ENCODE data around the gene KLK7.

The KLK7 gene

DNA sequence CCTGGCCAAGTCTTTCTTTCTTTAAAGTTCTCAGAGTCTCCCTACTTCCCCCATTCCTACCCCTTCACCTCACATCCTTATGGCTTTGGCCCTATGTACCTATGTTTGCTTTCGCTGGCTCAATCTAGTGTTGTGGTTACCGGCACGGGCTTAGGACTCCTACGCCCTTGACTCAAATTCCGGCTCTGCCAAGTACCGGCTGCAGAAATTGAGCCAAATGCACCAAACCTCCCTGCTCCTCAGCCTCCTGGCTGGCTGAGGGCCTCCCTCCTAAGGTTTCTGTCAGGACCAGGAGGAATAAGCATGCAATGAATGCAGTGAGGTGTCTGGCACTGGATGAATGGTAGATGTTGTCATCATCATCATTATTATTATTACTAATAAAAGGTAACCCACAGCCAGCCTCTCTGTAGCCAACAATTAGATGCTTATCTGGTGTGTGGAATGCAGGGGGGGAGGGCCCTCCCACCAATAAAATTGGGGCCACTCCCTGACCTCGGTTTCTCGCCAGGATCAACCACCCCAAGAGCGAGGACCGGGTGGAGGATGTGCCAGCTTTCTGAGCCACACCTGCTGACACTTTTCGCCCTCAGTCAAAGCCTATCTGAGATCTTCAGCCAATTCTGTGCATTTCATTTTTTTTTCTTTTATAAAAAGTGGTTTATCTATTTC, 51.6 kb downstream of the KLK7 start:
- TF ChIP-seq, protein P1, sequence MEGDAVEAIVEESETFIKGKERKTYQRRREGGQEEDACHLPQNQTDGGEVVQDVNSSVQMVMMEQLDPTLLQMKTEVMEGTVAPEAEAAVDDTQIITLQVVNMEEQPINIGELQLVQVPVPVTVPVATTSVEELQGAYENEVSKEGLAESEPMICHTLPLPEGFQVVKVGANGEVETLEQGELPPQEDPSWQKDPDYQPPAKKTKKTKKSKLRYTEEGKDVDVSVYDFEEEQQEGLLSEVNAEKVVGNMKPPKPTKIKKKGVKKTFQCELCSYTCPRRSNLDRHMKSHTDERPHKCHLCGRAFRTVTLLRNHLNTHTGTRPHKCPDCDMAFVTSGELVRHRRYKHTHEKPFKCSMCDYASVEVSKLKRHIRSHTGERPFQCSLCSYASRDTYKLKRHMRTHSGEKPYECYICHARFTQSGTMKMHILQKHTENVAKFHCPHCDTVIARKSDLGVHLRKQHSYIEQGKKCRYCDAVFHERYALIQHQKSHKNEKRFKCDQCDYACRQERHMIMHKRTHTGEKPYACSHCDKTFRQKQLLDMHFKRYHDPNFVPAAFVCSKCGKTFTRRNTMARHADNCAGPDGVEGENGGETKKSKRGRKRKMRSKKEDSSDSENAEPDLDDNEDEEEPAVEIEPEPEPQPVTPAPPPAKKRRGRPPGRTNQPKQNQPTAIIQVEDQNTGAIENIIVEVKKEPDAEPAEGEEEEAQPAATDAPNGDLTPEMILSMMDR (IDR thresholded peaks at IDR 0.05), result no peak
- TF ChIP-seq ZFX (IDR thresholded peaks at IDR 0.05; ENCODE audit: borderline replicate concordance), result no peak
- no peak overlapping the region for H3K27ac ChIP-seq

DNA sequence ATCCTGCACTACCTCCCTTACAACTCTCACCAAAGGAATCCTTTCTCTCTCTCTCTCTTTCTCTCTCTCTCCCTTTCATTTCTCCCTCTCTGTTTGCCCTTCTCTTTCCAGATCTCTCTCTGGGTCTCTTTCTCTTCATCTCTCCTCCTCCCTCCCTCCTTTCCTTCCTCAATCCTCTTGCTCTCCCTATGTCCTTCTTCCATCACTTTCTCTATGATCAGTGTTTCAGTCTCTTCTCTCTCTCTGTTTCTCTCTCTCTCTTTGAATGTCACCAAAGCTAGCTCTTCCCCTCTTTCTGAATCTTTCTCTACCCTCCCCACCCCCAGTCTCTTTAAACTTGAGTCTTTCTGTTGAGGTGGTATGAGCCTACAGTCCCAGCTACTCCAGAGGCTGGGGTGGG, 52.7 kb downstream of the KLK7 start:
- no peak overlapping the region for H3K27ac ChIP-seq
- TF ChIP-seq, protein P1 (IDR thresholded peaks at IDR 0.05), result no peak
- TF ChIP-seq ZFX (IDR thresholded peaks at IDR 0.05; ENCODE audit: borderline replicate concordance), result no peak

DNA sequence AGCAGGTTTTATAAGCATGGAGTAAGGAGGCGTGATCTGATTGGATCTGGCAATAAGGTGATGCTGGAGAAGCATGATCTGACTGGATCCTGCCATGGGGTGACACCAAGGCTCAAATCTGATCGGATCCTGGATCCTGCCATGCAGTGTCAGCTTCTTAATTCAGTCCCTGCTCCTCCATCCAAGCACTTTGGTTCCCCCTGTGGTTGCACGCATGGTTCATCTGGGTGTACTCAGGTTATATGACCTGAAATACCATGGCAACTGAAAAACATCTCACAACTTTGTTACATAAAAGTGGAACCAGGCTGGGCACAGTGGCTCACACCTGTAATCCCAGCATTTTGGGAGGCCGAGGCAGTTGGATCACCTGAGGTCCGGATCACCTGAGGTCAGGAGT, 54.9 kb downstream of the KLK7 start:
- no peak for TF ChIP-seq ZFX (IDR thresholded peaks at IDR 0.05; ENCODE audit: borderline replicate concordance)
- TF ChIP-seq, protein P1 (IDR thresholded peaks at IDR 0.05), result no peak
- no peak overlapping the region for H3K27ac ChIP-seq
